ENCODE results near the gene CASKIN2.

CASKIN2 gene

GRCh38 chr17:75504347-75505151 lies 10.8 kb downstream of the CASKIN2 start:
- peak; percentile 21 for DNase-seq

GRCh38 chr17:75503976-75504346 lies 11.4 kb downstream of the CASKIN2 start:
- DNase-seq: no peak

- DNase-seq: no peak
These were observed 11.9 kb downstream of the CASKIN2 start for GRCh38 chr17:75503337-75503950.

GRCh38 chr17:75502721-75503329 lies 12.5 kb downstream of the CASKIN2 start:
- no peak for DNase-seq

- DNase-seq: no peak
These were observed 13.1 kb downstream of the CASKIN2 start for GRCh38 chr17:75502072-75502720.

- DNase-seq: no peak
These were observed 13.8 kb downstream of the CASKIN2 start for GRCh38 chr17:75501378-75502071.

- no peak for DNase-seq
These were observed 14.7 kb downstream of the CASKIN2 start for GRCh38 chr17:75500419-75501216.

- DNase-seq: no peak
These were observed 15.9 kb downstream of the CASKIN2 start for GRCh38 chr17:75499313-75500022.

GRCh38 chr17:75498726-75499213 lies 16.6 kb downstream of the CASKIN2 start:
- DNase-seq: no peak

GRCh38 chr17:75498039-75498725 lies 17.2 kb downstream of the CASKIN2 start:
- no peak for DNase-seq

GRCh38 chr17:75496005-75496404 lies 19.3 kb downstream of the CASKIN2 start:
- DNase-seq: no peak

GRCh38 chr17:75494326-75494877 lies 20.9 kb downstream of the CASKIN2 start:
- no peak for DNase-seq

GRCh38 chr17:75493476-75494129 lies 21.7 kb downstream of the CASKIN2 start:
- DNase-seq: no peak

- no peak for DNase-seq
These were observed 22.7 kb downstream of the CASKIN2 start for GRCh38 chr17:75492555-75493168.

- no peak for DNase-seq
These were observed 23.7 kb downstream of the CASKIN2 start for GRCh38 chr17:75491680-75492079.

GRCh38 chr17:75490953-75491649 lies 24.2 kb downstream of the CASKIN2 start:
- DNase-seq: no peak

GRCh38 chr17:75490173-75490743 lies 25.1 kb downstream of the CASKIN2 start:
- DNase-seq: no peak

GRCh38 chr17:75489511-75489955 lies 25.8 kb downstream of the CASKIN2 start:
- DNase-seq: no peak
